ENCODE results near the gene TIRAP.

Gene TIRAP

GRCh38 chr11:126327281-126328000 is 44.5 kb downstream of the TIRAP start:
- no peak for DNase-seq (ENCODE audit: low read depth)

GRCh38 chr11:126328001-126328390 is 45.1 kb downstream of the TIRAP start:
- no peak for DNase-seq (ENCODE audit: low read depth)

- no peak for DNase-seq (ENCODE audit: low read depth)
Observed at GRCh38 chr11:126328444-126328843, 45.6 kb downstream of the TIRAP start.

- DNase-seq (ENCODE audit: low read depth) = no peak
Observed at GRCh38 chr11:126328938-126329643, 46.2 kb downstream of the TIRAP start.

GRCh38 chr11:126329644-126330211 is 46.8 kb downstream of the TIRAP start:
- no peak for DNase-seq (ENCODE audit: low read depth)

- DNase-seq (ENCODE audit: low read depth) = no peak
Observed at GRCh38 chr11:126331286-126331685, 48.4 kb downstream of the TIRAP start.

- no peak for DNase-seq (ENCODE audit: low read depth)
Observed at GRCh38 chr11:126332221-126332711, 49.4 kb downstream of the TIRAP start.

- no peak for DNase-seq (ENCODE audit: low read depth)
Observed at GRCh38 chr11:126333142-126333541, 50.2 kb downstream of the TIRAP start.

GRCh38 chr11:126334659-126335462 is 52.0 kb downstream of the TIRAP start:
- no peak for DNase-seq (ENCODE audit: low read depth)

- no peak for DNase-seq (ENCODE audit: low read depth)
Observed at GRCh38 chr11:126335463-126335760, 52.5 kb downstream of the TIRAP start.

GRCh38 chr11:126336138-126336541 is 53.2 kb downstream of the TIRAP start:
- DNase-seq (ENCODE audit: low read depth) = no peak

GRCh38 chr11:126336671-126337101 is 53.8 kb downstream of the TIRAP start:
- DNase-seq (ENCODE audit: low read depth) = no peak

- no peak for DNase-seq (ENCODE audit: low read depth)
Observed at GRCh38 chr11:126337126-126337473, 54.2 kb downstream of the TIRAP start.

- no peak for DNase-seq (ENCODE audit: low read depth)
Observed at GRCh38 chr11:126337474-126338241, 54.8 kb downstream of the TIRAP start.

- no peak for DNase-seq (ENCODE audit: low read depth)
Observed at GRCh38 chr11:126338346-126339055, 55.6 kb downstream of the TIRAP start.

- DNase-seq (ENCODE audit: low read depth) = no peak
Observed at GRCh38 chr11:126339073-126339862, 56.4 kb downstream of the TIRAP start.

GRCh38 chr11:126339863-126340434 is 57.1 kb downstream of the TIRAP start:
- DNase-seq (ENCODE audit: low read depth) = no peak

GRCh38 chr11:126340960-126341606 is 58.2 kb downstream of the TIRAP start:
- no peak for DNase-seq (ENCODE audit: low read depth)

- DNase-seq (ENCODE audit: low read depth) = no peak
Observed at GRCh38 chr11:126341760-126342161, 58.9 kb downstream of the TIRAP start.

All from stimulated activated CD4-positive, alpha-beta T cell treated with anti-CD3 and anti-CD28 coated beads, Interleukin-2, amount 100 ng/mL, for 4 hours (primary cell).